Measurements from ENCODE around the gene GOLGA6L9.
"Not testable (repeated sequence)": the region's sequence is repeated elsewhere in the genome, so short reads cannot be mapped to it uniquely, and the experiment has no call there.

The GOLGA6L9 gene

GRCh38 chr15:82429693-82430092, at the start of gene GOLGA6L9:
Gene GOLGA6L9, plus strand, starts transcription at chr15:82429816. Its CDS starts 264 bp downstream, at chr15:82430080.
- not testable (repeated sequence) for DNase-seq (ENCODE audit: low spot score); FAIRE-seq

GRCh38 chr15:82381330-82381955, 48.2 kb upstream of the GOLGA6L9 start:
- not testable (repeated sequence) for DNase-seq (ENCODE audit: low spot score); FAIRE-seq

- not testable (repeated sequence) for FAIRE-seq; DNase-seq (ENCODE audit: low spot score)
Observed at GRCh38 chr15:82387209-82387608, 42.4 kb upstream of the GOLGA6L9 start.

GRCh38 chr15:82390152-82390551, 39.5 kb upstream of the GOLGA6L9 start:
- not testable (repeated sequence) for FAIRE-seq; DNase-seq (ENCODE audit: low spot score)

GRCh38 chr15:82392077-82392476, 37.5 kb upstream of the GOLGA6L9 start:
- DNase-seq (ENCODE audit: low spot score); FAIRE-seq: not testable (repeated sequence)

GRCh38 chr15:82393671-82394070, 35.9 kb upstream of the GOLGA6L9 start:
- FAIRE-seq: no peak

GRCh38 chr15:82395788-82396187, 33.8 kb upstream of the GOLGA6L9 start:
- not testable (repeated sequence) for DNase-seq (ENCODE audit: low spot score); FAIRE-seq

More at GRCh38 chr15:82393671-82394070, 35.9 kb upstream of the GOLGA6L9 start:
- DNase-seq (ENCODE audit: low spot score): no peak

GRCh38 chr15:82397817-82398216, 31.8 kb upstream of the GOLGA6L9 start:
- FAIRE-seq (no peak), DNase-seq (ENCODE audit: low spot score) (no peak)

- DNase-seq (ENCODE audit: low spot score) (no peak), FAIRE-seq (no peak)
Observed at GRCh38 chr15:82398785-82399184, 30.8 kb upstream of the GOLGA6L9 start.

- not testable (repeated sequence) for DNase-seq (ENCODE audit: low spot score)
Observed at GRCh38 chr15:82399366-82400103, 30.1 kb upstream of the GOLGA6L9 start.

GRCh38 chr15:82401918-82402317, 27.7 kb upstream of the GOLGA6L9 start:
- not testable (repeated sequence) for DNase-seq (ENCODE audit: low spot score); FAIRE-seq

More at GRCh38 chr15:82399366-82400103, 30.1 kb upstream of the GOLGA6L9 start:
- not testable (repeated sequence) for FAIRE-seq

GRCh38 chr15:82402341-82402740, 27.3 kb upstream of the GOLGA6L9 start:
- DNase-seq (ENCODE audit: low spot score); FAIRE-seq: not testable (repeated sequence)

- not testable (repeated sequence) for FAIRE-seq; DNase-seq (ENCODE audit: low spot score)
Observed at GRCh38 chr15:82406211-82406610, 23.4 kb upstream of the GOLGA6L9 start.

GRCh38 chr15:82410306-82410705, 19.3 kb upstream of the GOLGA6L9 start:
- FAIRE-seq; DNase-seq (ENCODE audit: low spot score): not testable (repeated sequence)

GRCh38 chr15:82411595-82411994, 18.0 kb upstream of the GOLGA6L9 start:
- FAIRE-seq; DNase-seq (ENCODE audit: low spot score): not testable (repeated sequence)

- FAIRE-seq; DNase-seq (ENCODE audit: low spot score): not testable (repeated sequence)
Observed at GRCh38 chr15:82414525-82415191, 15.0 kb upstream of the GOLGA6L9 start.

GRCh38 chr15:82420516-82420915, 9.1 kb upstream of the GOLGA6L9 start:
- FAIRE-seq: not testable (repeated sequence)

GRCh38 chr15:82420966-82421365, 8.7 kb upstream of the GOLGA6L9 start:
- not testable (repeated sequence) for DNase-seq (ENCODE audit: low spot score); FAIRE-seq

More at GRCh38 chr15:82420516-82420915, 9.1 kb upstream of the GOLGA6L9 start:
- not testable (repeated sequence) for DNase-seq (ENCODE audit: low spot score)

GRCh38 chr15:82427117-82427516, 2.5 kb upstream of the GOLGA6L9 start:
- not testable (repeated sequence) for DNase-seq (ENCODE audit: low spot score); FAIRE-seq

GRCh38 chr15:82445420-82445819, 15.8 kb downstream of the GOLGA6L9 start:
- not testable (repeated sequence) for DNase-seq (ENCODE audit: low spot score); FAIRE-seq

- not testable (repeated sequence) for FAIRE-seq; DNase-seq (ENCODE audit: low spot score)
Observed at GRCh38 chr15:82457336-82457735, 27.7 kb downstream of the GOLGA6L9 start.
